ENCODE results near the gene PA2G4.
"Not testable (repeated sequence)": the region's sequence is repeated elsewhere in the genome, so short reads cannot be mapped to it uniquely, and the experiment has no call there.

Gene PA2G4

GRCh38 chr12:56104109-56104814 is at the start of gene PA2G4:
TSS of gene PA2G4 (plus strand) at chr12:56104559. CDS start at chr12:56104738, 179 bp downstream.
- DNase-seq (ENCODE audit: low read depth), result peak; percentile 98

DNA sequence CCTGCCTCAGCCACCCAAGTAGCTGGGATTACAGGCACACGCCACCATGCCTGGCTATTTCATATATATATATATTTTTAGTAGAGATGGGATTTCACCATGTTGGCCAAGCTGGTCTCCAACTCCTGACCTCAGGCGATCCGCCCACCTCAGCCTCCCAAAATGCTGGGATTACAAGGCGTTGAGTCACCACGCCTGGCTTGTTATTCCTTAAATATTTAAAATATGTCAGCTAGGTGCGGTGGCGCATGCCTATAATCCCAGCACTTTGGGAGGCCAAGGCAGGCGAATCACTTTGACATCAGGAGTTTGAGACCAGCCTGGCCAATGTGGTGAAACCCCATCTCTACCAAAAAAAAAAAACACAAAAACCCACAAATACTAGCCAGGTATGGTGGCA is 44.4 kb upstream of the PA2G4 start:
- peak; percentile 12 for DNase-seq (ENCODE audit: low read depth)

DNA sequence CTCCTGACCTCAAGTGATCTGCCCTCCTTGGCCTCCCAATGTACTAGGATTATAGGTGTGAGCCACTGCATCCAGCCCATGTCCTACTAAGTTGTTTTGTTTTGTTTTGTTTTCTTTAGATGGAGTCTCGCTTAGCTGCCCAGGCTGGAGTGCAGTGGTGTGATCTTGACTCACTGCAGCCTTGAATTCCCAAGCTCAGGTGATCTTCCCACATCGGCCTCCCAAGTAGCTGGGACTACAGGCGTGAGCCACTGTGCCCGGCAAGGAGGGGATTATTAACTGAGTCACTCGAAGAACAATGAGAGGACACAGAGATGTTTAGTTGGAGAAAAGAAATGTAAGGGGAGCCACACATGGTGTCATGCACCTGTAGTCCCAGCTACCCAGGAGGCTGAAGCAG is 42.4 kb upstream of the PA2G4 start:
- DNase-seq (ENCODE audit: low read depth), result no peak

GRCh38 chr12:56062996-56063395 is 41.4 kb upstream of the PA2G4 start:
- no peak for DNase-seq (ENCODE audit: low read depth)

DNA sequence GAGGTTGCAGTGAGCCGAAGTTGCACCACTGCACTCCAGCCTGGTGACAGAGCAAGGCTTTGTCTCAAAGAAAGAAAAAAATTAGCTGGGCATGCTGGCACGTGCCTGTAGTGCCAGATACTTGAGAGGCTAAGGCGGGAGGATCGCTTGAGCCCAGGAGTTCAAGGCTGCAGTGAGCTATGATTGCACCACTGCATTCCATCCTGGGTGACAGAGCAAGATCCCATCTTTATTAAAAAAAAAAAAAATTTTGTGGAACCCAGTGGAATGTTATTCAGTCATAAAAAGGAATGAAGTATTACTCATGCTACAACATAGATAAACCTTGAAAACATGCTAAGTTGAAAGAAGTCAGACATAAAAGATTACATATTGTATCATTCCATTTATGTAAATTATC is 32.7 kb upstream of the PA2G4 start:
- DNase-seq (ENCODE audit: low read depth), result peak; percentile 42

GRCh38 chr12:56074396-56074795 is 30.0 kb upstream of the PA2G4 start:
- DNase-seq (ENCODE audit: low read depth), result no peak

DNA sequence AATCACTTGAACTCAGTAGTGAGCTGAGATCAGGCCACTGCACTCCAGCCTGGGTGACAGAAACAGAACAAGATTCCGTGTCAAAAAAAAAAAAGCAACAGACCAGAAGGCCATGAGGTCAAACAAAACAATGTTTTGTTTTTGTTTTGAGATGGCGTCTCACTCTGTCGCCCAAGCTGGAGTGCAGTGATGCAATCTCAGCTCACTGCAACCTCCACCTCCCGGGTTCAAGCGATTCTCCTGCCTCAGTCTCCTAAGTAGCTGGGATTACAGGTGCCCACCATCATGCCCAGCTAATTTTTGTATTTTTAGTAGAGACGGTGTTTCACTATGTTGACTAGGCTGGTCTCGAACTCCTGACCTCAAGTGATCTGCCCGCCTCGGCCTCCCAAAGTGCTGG is 26.4 kb upstream of the PA2G4 start:
- DNase-seq (ENCODE audit: low read depth), result not testable (repeated sequence)

- DNase-seq (ENCODE audit: low read depth), result no peak
Measured at GRCh38 chr12:56078427-56078826, 25.9 kb upstream of the PA2G4 start.

- DNase-seq (ENCODE audit: low read depth), result peak; percentile 80
Measured at GRCh38 chr12:56078931-56079722, 25.2 kb upstream of the PA2G4 start.

DNA sequence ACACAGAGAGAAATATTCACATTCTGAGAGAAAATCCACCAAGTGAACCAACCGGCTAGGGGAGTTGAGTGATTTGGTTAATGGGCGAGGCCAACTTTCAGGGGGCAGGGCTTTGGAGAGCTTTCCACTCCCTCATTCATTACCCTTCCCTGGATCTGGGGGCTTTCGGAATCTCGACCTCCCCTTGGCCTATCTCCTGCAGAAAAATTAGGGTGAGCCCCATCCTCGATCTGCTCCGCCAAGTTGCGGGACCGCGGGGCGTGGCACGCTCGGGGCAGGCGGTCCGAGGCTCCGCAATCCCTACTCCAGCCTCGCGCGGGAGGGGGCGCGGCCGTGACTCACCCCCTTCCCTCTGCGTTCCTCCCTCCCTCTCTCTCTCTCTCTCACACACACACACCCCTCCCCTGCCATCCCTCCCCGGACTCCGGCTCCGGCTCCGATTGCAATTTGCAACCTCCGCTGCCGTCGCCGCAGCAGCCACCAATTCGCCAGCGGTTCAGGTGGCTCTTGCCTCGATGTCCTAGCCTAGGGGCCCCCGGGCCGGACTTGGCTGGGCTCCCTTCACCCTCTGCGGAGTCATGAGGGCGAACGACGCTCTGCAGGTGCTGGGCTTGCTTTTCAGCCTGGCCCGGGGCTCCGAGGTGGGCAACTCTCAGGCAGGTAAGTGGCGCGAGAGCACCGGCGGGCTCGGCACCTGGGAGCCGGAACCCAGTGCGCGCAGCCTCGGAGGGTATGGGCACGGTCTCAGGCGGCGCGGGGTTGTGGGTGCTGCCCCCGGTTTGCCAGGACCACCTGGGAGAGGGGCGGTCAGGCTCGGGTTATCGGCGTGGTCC is 24.4 kb upstream of the PA2G4 start, which contains the start of gene ERBB3:
Gene ERBB3, plus strand, starts transcription at position 443 of the 833 bp plus-strand sequence. Its CDS starts 136 bp downstream, at position 579.
- DNase-seq (ENCODE audit: low read depth), result peak; percentile 79

DNA sequence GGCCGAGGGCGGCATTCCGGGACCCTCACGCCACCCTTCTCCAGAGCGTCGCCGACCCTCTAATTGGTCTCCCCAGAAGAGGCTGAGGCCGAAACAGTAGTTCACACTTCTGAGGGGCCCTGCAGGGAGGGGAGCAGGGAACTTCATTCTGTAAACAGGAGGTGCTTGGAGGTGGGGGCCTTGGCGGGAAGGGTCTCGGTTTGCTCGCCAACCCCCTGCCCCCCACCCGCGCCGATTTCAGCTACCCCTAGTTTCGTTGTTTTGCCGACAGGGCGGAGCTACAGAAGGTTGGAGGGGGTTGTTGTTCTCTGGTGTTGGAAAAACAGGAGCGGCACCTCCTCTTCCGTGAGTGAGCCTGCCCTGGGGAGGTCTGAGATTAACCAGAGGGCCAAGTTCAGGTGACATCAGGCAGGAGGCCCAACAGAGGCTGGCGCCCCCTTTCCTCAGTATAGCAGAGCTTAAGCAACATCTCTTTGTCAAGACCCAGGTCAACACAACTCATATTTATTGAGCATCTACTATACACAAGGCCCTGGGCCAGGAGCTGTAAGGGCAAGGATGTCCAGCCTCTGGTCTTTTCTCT is 23.7 kb upstream of the PA2G4 start:
- no peak for DNase-seq (ENCODE audit: low read depth)

DNA sequence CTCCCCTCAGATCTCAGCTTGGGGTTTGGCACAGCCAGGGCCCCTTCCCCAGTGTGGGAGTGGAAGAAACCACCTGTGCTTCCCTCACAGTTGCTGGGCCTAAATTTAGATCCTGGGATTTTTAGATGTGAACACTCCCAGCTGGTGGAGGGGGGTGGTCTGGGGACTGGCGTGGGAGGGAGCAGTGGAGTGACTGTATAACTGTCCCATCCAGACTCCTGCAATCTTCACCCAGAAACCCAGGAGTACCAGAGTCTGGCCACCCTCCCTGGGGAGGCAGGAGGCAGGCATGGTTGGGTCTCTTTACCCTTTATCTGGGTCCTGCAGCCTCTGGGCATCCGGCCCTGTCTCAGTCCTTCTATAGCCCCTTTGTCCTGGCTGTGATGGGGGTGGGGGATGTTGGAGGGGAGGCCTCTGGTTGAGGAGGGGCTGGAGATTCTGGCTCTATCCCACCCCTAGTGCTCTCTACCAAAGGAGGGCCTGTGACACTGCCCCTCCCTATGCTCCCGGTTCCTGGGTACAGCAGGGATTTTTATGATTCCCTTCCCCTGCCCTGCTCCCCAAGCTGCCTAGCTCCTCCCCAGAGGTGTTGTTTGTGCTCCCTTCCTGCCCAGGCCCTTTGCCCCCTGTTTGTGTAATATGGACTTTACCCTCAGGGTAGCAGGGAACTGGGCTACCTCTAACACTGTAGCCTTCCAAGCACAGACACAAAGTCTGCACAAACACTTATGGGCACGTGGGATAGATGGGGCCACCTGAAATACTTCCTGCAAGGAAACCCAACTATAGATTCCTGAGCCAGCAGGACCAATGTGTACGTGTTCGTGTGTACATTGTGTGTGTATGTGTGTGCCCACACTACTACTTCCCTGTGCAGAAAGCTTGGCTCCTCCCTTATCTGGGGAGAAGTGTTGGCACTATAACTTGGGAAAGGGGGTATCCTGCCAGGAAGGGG is 22.7 kb upstream of the PA2G4 start:
- DNase-seq (ENCODE audit: low read depth), result no peak

DNA sequence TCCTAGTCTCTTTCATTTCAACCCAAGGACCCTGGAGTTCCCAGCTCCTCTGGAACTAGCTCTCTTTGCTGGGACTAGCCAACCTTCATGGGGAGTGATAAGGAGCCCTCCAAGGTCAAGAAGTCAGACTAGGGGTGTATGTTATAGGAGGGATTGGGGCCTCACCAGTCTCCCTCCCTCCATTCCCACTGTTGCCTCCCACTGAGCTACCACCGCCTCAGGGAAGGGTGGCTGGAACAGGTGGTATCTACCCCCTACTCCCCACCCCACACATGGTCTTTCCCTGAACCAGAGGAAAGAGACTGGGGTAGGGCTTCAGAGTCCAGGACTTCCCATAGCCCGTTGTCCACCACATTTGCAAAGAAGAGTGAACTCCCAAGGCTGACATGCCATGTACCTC is 22.0 kb upstream of the PA2G4 start:
- no peak for DNase-seq (ENCODE audit: low read depth)

GRCh38 chr12:56082967-56083366 is 21.4 kb upstream of the PA2G4 start:
- DNase-seq (ENCODE audit: low read depth), result no peak

GRCh38 chr12:56084958-56085543 is 19.3 kb upstream of the PA2G4 start:
- DNase-seq (ENCODE audit: low read depth), result no peak

GRCh38 chr12:56086096-56086495 is 18.3 kb upstream of the PA2G4 start:
- DNase-seq (ENCODE audit: low read depth), result no peak

GRCh38 chr12:56086608-56087007 is 17.8 kb upstream of the PA2G4 start:
- DNase-seq (ENCODE audit: low read depth), result no peak

- no peak for DNase-seq (ENCODE audit: low read depth)
Measured at GRCh38 chr12:56087220-56087619, 17.1 kb upstream of the PA2G4 start.

GRCh38 chr12:56097738-56098137 is 6.6 kb upstream of the PA2G4 start:
- no peak for DNase-seq (ENCODE audit: low read depth)

DNA sequence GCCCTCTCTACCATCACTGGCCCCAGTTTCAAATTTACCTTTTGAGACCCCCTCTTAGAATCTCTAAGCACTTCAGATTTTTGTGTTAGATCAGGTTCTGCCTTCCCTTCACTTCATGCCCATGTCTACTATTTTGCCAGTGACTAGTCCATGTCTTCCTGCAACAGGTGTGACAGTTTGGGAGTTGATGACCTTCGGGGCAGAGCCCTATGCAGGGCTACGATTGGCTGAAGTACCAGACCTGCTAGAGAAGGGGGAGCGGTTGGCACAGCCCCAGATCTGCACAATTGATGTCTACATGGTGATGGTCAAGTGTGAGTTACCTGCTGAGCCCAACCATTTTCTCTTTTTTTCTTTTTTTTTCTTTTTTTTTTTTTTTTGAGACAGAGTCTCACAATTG is 5.8 kb upstream of the PA2G4 start:
- no peak for DNase-seq (ENCODE audit: low read depth)

DNA sequence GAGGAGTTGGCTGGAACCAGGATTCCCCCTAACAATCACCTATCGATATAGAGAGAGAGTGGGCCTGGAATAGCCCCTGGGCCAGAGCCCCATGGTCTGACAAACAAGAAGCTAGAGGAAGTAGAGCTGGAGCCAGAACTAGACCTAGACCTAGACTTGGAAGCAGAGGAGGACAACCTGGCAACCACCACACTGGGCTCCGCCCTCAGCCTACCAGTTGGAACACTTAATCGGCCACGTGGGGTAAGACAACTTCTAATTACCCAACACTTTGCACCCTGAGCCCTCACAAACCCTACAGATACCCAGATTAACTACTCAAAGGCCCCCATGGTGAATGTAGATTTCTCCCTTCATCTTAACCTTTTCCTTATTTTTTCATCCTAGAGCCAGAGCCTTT is 4.6 kb upstream of the PA2G4 start:
- no peak for DNase-seq (ENCODE audit: low read depth)

Measured in fibroblast of gingiva (primary cell).